H9 (cell line): ENCODE measurements around the gene MICALL2. TPM values are rescaled to one million over a fixed set of nuclear protein-coding genes. Genes with fewer than 3 reads are reported as not detected.

ENCODE experiments used
- DNase-seq: peaks from one replicate; pipeline ENCODE4 v3.0.0-alpha.2; 2017
- H2AFZ ChIP-seq: one replicate; pipeline ENCODE4 v1.6.1; 2013; ENCODE audit warnings: mild to moderate bottlenecking, low read length, control low read depth, moderate library complexity
- H2AK5ac ChIP-seq: 2 replicates; pipeline ENCODE4 v1.6.1; 2013; ENCODE audit warnings: low read length, control low read depth, mixed read lengths; ENCODE audit not compliant: insufficient read length
- H2BK120ac ChIP-seq: one replicate; pipeline ENCODE4 v1.6.1; 2013; ENCODE audit warnings: low read depth, mild to moderate bottlenecking, low read length, control low read depth, inconsistent platforms; ENCODE audit not compliant: poor library complexity, severe bottlenecking
- H2BK12ac ChIP-seq: 2 replicates; pipeline ENCODE4 v1.6.1; 2013; ENCODE audit warnings: low read length, control low read depth, mixed read lengths, low read depth; ENCODE audit not compliant: insufficient read length
- H2BK15ac ChIP-seq: 2 replicates; pipeline ENCODE4 v1.6.1; 2013; ENCODE audit warnings: low read depth, low read length, control low read depth
- H2BK20ac ChIP-seq: one replicate; pipeline ENCODE4 v1.6.1; 2013; ENCODE audit warnings: low read depth, mild to moderate bottlenecking, low read length, control low read depth, inconsistent platforms; ENCODE audit not compliant: poor library complexity, severe bottlenecking
- H2BK5ac ChIP-seq: 2 replicates; pipeline ENCODE4 v1.6.1; 2013; ENCODE audit warnings: low read length, control low read depth, mixed read lengths; ENCODE audit not compliant: insufficient read length
- H3K14ac ChIP-seq: 2 replicates; pipeline ENCODE4 v1.6.1; 2013; ENCODE audit warnings: low read length, control low read depth; ENCODE audit not compliant: insufficient read depth
- H3K18ac ChIP-seq: 2 replicates; pipeline ENCODE4 v1.6.1; 2013; ENCODE audit warnings: low read depth, mild to moderate bottlenecking, mixed read lengths, low read length, control low read depth; ENCODE audit not compliant: insufficient read length
- H3K23ac ChIP-seq: 2 replicates; pipeline ENCODE4 v1.6.1; 2013; ENCODE audit warnings: low read length, control low read depth, mixed read lengths, low read depth; ENCODE audit not compliant: insufficient read length
- H3K23me2 ChIP-seq: 2 replicates; pipeline ENCODE4 v1.6.1; 2013; ENCODE audit warnings: low read depth, mild to moderate bottlenecking, mixed read lengths, low read length, control low read depth; ENCODE audit not compliant: insufficient read length, poor library complexity, severe bottlenecking
- H3K27ac ChIP-seq: 2 replicates; pipeline ENCODE4 v1.5.1; 2013; ENCODE audit warnings: low read length, control low read depth, mixed read lengths, low read depth; ENCODE audit not compliant: insufficient read length
- H3K27me3 ChIP-seq: 2 replicates; pipeline ENCODE4 v1.6.1; 2013; ENCODE audit warnings: low read length, control low read depth, inconsistent platforms; ENCODE audit not compliant: insufficient read depth
- H3K4ac ChIP-seq: 2 replicates; pipeline ENCODE4 v1.6.1; 2013; ENCODE audit warnings: low read depth, mild to moderate bottlenecking, control low read depth, inconsistent platforms, low read length, moderate library complexity
- H3K4me1 ChIP-seq: 2 replicates; pipeline ENCODE4 v1.6.1; 2013; ENCODE audit warnings: low read length, control low read depth, inconsistent platforms; ENCODE audit not compliant: insufficient read depth
- H3K4me2 ChIP-seq: 2 replicates; pipeline ENCODE4 v1.6.1; 2013; ENCODE audit warnings: low read length, control low read depth, mixed read lengths; ENCODE audit not compliant: insufficient read length, insufficient read depth
- H3K56ac ChIP-seq: 2 replicates; pipeline ENCODE4 v1.6.1; 2013; ENCODE audit warnings: low read depth, mild to moderate bottlenecking, mixed read lengths, low read length, control low read depth; ENCODE audit not compliant: insufficient read length
- H3K79me1 ChIP-seq: 2 replicates; pipeline ENCODE4 v1.6.1; 2013; ENCODE audit warnings: low read depth, mild to moderate bottlenecking, moderate library complexity, low read length, control low read depth, inconsistent platforms; ENCODE audit not compliant: insufficient read depth, poor library complexity, severe bottlenecking
- H3K79me2 ChIP-seq: 2 replicates; pipeline ENCODE4 v1.6.1; 2013; ENCODE audit warnings: low read length, control low read depth, inconsistent platforms; ENCODE audit not compliant: insufficient read depth
- H3K9ac ChIP-seq: 2 replicates; pipeline ENCODE4 v1.6.1; 2013; ENCODE audit warnings: low read length, control low read depth, mixed read lengths; ENCODE audit not compliant: insufficient read length; ENCODE audit errors: extremely low read depth
- H3K9me3 ChIP-seq: one replicate; pipeline ENCODE4 v1.6.1; 2013; ENCODE audit warnings: low read depth, low read length, inconsistent platforms; ENCODE audit not compliant: control insufficient read depth
- H3T11ph ChIP-seq: one replicate; pipeline ENCODE4 v1.6.1; 2013; ENCODE audit warnings: mild to moderate bottlenecking, low read length, control low read depth, inconsistent platforms
- H4K20me1 ChIP-seq: one replicate; pipeline ENCODE4 v1.6.1; 2013; ENCODE audit not compliant: control insufficient read depth, insufficient read length, insufficient read depth
- H4K5ac ChIP-seq: 2 replicates; pipeline ENCODE4 v1.6.1; 2013; ENCODE audit warnings: low read depth, mild to moderate bottlenecking, mixed read lengths, low read length, control low read depth; ENCODE audit not compliant: insufficient read length
- H4K8ac ChIP-seq: replicated peaks from 2 replicates; pipeline ENCODE4 v1.6.1; 2013; ENCODE audit warnings: low read length, control low read depth, mixed read lengths, low read depth; ENCODE audit not compliant: insufficient read length
- H4K91ac ChIP-seq: 2 replicates; pipeline ENCODE4 v1.6.1; 2013; ENCODE audit warnings: low read depth, mild to moderate bottlenecking, moderate library complexity, mixed read lengths, low read length, control low read depth; ENCODE audit not compliant: insufficient read length
- H3K27ac Mint-ChIP-seq, 3 experiments: 2 replicates in 2 of 3; 3 replicates in 1 of 3; pipeline ENCODE4 v1.8.0; 2020 to 2021; ENCODE audit warnings: mixed read lengths in 3 of 3, mild to moderate bottlenecking in 1 of 3, moderate library complexity in 1 of 3
- H3K27me3 Mint-ChIP-seq: 2 replicates; pipeline ENCODE4 v1.8.0; 2021; ENCODE audit warnings: low read depth, mild to moderate bottlenecking, moderate library complexity, mixed read lengths
- H3K36me3 Mint-ChIP-seq, 3 experiments: 2 replicates in 2 of 3; 3 replicates in 1 of 3; pipeline ENCODE4 v1.8.0; 2020 to 2021; ENCODE audit warnings: low read depth in 3 of 3, mixed read lengths in 3 of 3; ENCODE audit not compliant: insufficient read depth in 1 of 3
- H3K4me1 Mint-ChIP-seq, 2 experiments: 2 replicates each; pipeline ENCODE4 v1.8.0; 2020; ENCODE audit warnings: mixed read lengths in 2 of 2
- H3K4me3 Mint-ChIP-seq, 2 experiments: 2 replicates in 1 of 2; 3 replicates in 1 of 2; pipeline ENCODE4 v1.8.0; 2020 to 2021; ENCODE audit warnings: mild to moderate bottlenecking in 2 of 2, mixed read lengths in 2 of 2, moderate library complexity in 1 of 2
- H3K9me3 Mint-ChIP-seq, 2 experiments: 2 replicates in 1 of 2; 3 replicates in 1 of 2; pipeline ENCODE4 v1.8.0; 2020; ENCODE audit warnings: mild to moderate bottlenecking in 2 of 2, mixed read lengths in 2 of 2, moderate library complexity in 1 of 2
- CTCF ChIP-seq: fragments of 200-600 bp; sonication (generic); conservative IDR thresholded peaks from 3 replicates; pipeline ENCODE4 v1.8.0; 2021; ENCODE audit warnings: antibody characterized with exemption, mild to moderate bottlenecking
- WGBS: extraction: QIAGEN DNeasy Blood & Tissue Kit; methylation state at CpG from one replicate; pipeline ENCODE4 v1.1.7; 2013; ENCODE audit warnings: missing lambda C conversion rate, low lambda C conversion rate, mixed read lengths; ENCODE audit not compliant: insufficient read length; ENCODE audit errors: extremely low coverage; 5-methylcytosine and 5-hydroxymethylcytosine counted together
- total RNA-seq: library from RNA; stranded (reverse); gene quantifications from 2 replicates; pipeline ENCODE4 v1.2.1, GENCODE V29; 2021

The MICALL2 gene
- total RNA-seq, 1 experiment from 2014 or later: 7.1 TPM

GRCh38 chr7:1474736-1475135 is 15.5 kb upstream of the MICALL2 start:
- no CpG with 5 or more reads among the region's 24 CpGs for WGBS
- H3K27me3 Mint-ChIP-seq: no peaks in the 10 kb centered on the region
- Histone ChIP-seq H2BK5ac (no peak overlapping the region), H2AFZ (no peak overlapping the region), H4K91ac (no peak overlapping the region), H2BK12ac (no peak overlapping the region), H4K8ac (no peak overlapping the region), H2BK20ac (no peak overlapping the region), H3K23ac (no peak overlapping the region), H3K18ac (no peak overlapping the region), H4K5ac (no peak overlapping the region), H3K4me2 (no peak overlapping the region), H3K79me1 (no peaks in the 10 kb centered on the region), H3K23me2 (no peaks in the 10 kb centered on the region), H3K27ac (no peak overlapping the region), H3K4me1 (no peaks in the 10 kb centered on the region), H2BK15ac (no peak overlapping the region), H3K4ac (no peak overlapping the region), H2BK120ac (no peak overlapping the region), H3K14ac (no peak overlapping the region), H3K9me3 (no peaks in the 10 kb centered on the region), H3K27me3 (no peaks in the 10 kb centered on the region), H3K9ac (no peak overlapping the region), H3K56ac (no peak overlapping the region), H3T11ph (no peak overlapping the region), H4K20me1 (no peaks in the 10 kb centered on the region), H3K79me2 (no peaks in the 10 kb centered on the region), H2AK5ac (no peak overlapping the region)
- H3K27ac Mint-ChIP-seq: no peak overlapping the region; a peak in 1 of 7 replicates
- H3K4me1 Mint-ChIP-seq: peaks cover 0 to 2% of the 10 kb centered on the region in 2 experiments; a peak in 1 of 4 replicates
- TF ChIP-seq CTCF: no peak
- H3K9me3 Mint-ChIP-seq: no peaks in the 10 kb centered on the region
- no peak overlapping the region; a peak in 1 of 5 replicates for H3K4me3 Mint-ChIP-seq
- DNase-seq: no peak
- peaks cover 2 to 39% (median 33%) of the 10 kb centered on the region in 3 experiments; a peak in 6 of 7 replicates for H3K36me3 Mint-ChIP-seq
